Measurements from ENCODE around the gene OARD1.

- TF ChIP-seq CTCF (IDR thresholded peaks at IDR 0.05): no peak
- no peak for TF ChIP-seq POLR2AphosphoS5 (IDR thresholded peaks at IDR 0.05)
- no peak for TF ChIP-seq POLR2A (IDR thresholded peaks at IDR 0.05)
Observed at GRCh38 chr6:41063884-41064285, 8.3 kb downstream of the OARD1 start.
